Astrocyte (in vitro differentiated cells and primary cell): ENCODE measurements around the gene CEP89. TPM values are rescaled to one million over a fixed set of nuclear protein-coding genes. Genes with fewer than 3 reads are reported as not detected.

Source experiments
- DNase-seq: peaks from one replicate; pipeline ENCODE4 v3.0.0-alpha.2; 2010; ENCODE audit warnings: low read depth
- FAIRE-seq: peaks from 2 replicates; lab custom pipeline; 2011; peaks lifted over from hg19 to GRCh38; lab: Jason Lieb, UNC
- H2AFZ ChIP-seq: 2 replicates; pipeline ENCODE4 v1.6.0; 2012; ENCODE audit warnings: low read depth, low read length, inconsistent platforms
- H3K27ac ChIP-seq: 2 replicates; pipeline ENCODE4 v1.5.1; 2011; ENCODE audit warnings: low read depth, low read length, inconsistent platforms
- H3K27me3 ChIP-seq: 2 replicates; pipeline ENCODE4 v1.6.0; 2011; ENCODE audit warnings: low read length, inconsistent platforms; ENCODE audit not compliant: insufficient read depth
- H3K36me3 ChIP-seq: 2 replicates; pipeline ENCODE4 v1.5.1; 2011; ENCODE audit warnings: low read length, inconsistent platforms; ENCODE audit not compliant: insufficient read depth
- H3K4me1 ChIP-seq: 2 replicates; pipeline ENCODE4 v1.5.1; 2011; ENCODE audit warnings: low read length, inconsistent platforms; ENCODE audit not compliant: insufficient read depth
- H3K4me2 ChIP-seq: 2 replicates; pipeline ENCODE4 v1.6.0; 2012; ENCODE audit warnings: low read length, inconsistent platforms
- H3K4me3 ChIP-seq: 2 replicates; pipeline ENCODE4 v1.5.1; 2011; ENCODE audit warnings: low read depth, mild to moderate bottlenecking, low read length, inconsistent platforms; ENCODE audit not compliant: insufficient read depth
- H3K79me2 ChIP-seq: 2 replicates; pipeline ENCODE4 v1.6.0; 2012; ENCODE audit warnings: mild to moderate bottlenecking, low read length, inconsistent platforms; ENCODE audit not compliant: insufficient read depth
- H3K9ac ChIP-seq: 2 replicates; pipeline ENCODE4 v1.6.0; 2012; ENCODE audit warnings: mild to moderate bottlenecking, low read length, inconsistent platforms
- H3K9me3 ChIP-seq: 2 replicates; pipeline ENCODE4 v1.5.1; 2012; ENCODE audit warnings: low read depth, mild to moderate bottlenecking, low read length, inconsistent platforms; ENCODE audit not compliant: insufficient read depth
- H4K20me1 ChIP-seq: 2 replicates; pipeline ENCODE4 v1.6.0; 2012; ENCODE audit warnings: low read length, inconsistent platforms; ENCODE audit not compliant: insufficient read depth
- H3K27ac Mint-ChIP-seq: one replicate; pipeline ENCODE4 v1.8.0; 2021; ENCODE audit warnings: mild to moderate bottlenecking, mixed read lengths; ENCODE audit not compliant: unreplicated experiment
- H3K27me3 Mint-ChIP-seq: one replicate; pipeline ENCODE4 v1.8.0; 2021; ENCODE audit warnings: low read depth, mixed read lengths; ENCODE audit not compliant: unreplicated experiment
- H3K36me3 Mint-ChIP-seq: one replicate; pipeline ENCODE4 v1.8.0; 2021; ENCODE audit warnings: low read depth, mixed read lengths; ENCODE audit not compliant: unreplicated experiment
- H3K4me1 Mint-ChIP-seq: one replicate; pipeline ENCODE4 v1.8.0; 2021; ENCODE audit warnings: low read depth, mixed read lengths; ENCODE audit not compliant: unreplicated experiment
- H3K4me3 Mint-ChIP-seq: one replicate; pipeline ENCODE4 v1.8.0; 2021; ENCODE audit warnings: mild to moderate bottlenecking, moderate library complexity, mixed read lengths; ENCODE audit not compliant: unreplicated experiment
- H3K9me3 Mint-ChIP-seq: one replicate; pipeline ENCODE4 v1.8.0; 2021; ENCODE audit warnings: mild to moderate bottlenecking, mixed read lengths; ENCODE audit not compliant: unreplicated experiment
- CTCF ChIP-seq: IDR thresholded peaks from 2 replicates; pipeline ENCODE4 v1.5.1; 2011; ENCODE audit warnings: low read depth, mild to moderate bottlenecking, inconsistent platforms, low read length, moderate library complexity; ENCODE audit not compliant: insufficient read depth
- EZH2 ChIP-seq: IDR thresholded peaks from 2 replicates; pipeline ENCODE4 v1.6.1; 2012; ENCODE audit warnings: mild to moderate bottlenecking, low read length, inconsistent platforms; ENCODE audit not compliant: insufficient read depth
- total RNA-seq: library from RNA; stranded (reverse); gene quantifications from 2 replicates; pipeline ENCODE4 v1.2.1, GENCODE V29; 2021

Gene CEP89
- total RNA-seq, 1 donor from 2014 or later: 28.3 TPM

- H3K27me3 ChIP-seq: no peaks in the 10 kb centered on the region
- Mint-ChIP-seq H3K4me1 (peaks cover 2% of the 10 kb centered on the region), H3K36me3 (peaks cover 4% of the 10 kb centered on the region), H3K9me3 (no peaks in the 10 kb centered on the region), H3K27me3 (no peaks in the 10 kb centered on the region), H3K4me3 (no peak overlapping the region), H3K27ac (no peak overlapping the region)
- H3K79me2 ChIP-seq: no peaks in the 10 kb centered on the region
- no peaks in the 10 kb centered on the region for H4K20me1 ChIP-seq
- peaks cover 4% of the 10 kb centered on the region for H3K36me3 ChIP-seq
- no peaks in the 10 kb centered on the region for H3K4me1 ChIP-seq
- no peak overlapping the region for H3K9ac ChIP-seq
- no peak overlapping the region for H3K4me2 ChIP-seq
- TF ChIP-seq EZH2 (no peak), CTCF (no peak)
- H3K27ac ChIP-seq: no peak overlapping the region
- no peak overlapping the region for H3K4me3 ChIP-seq
- no peak overlapping the region for H2AFZ ChIP-seq
- no peak for DNase-seq
- no peak for FAIRE-seq
- H3K9me3 ChIP-seq: no peaks in the 10 kb centered on the region
Measured at GRCh38 chr19:32916969-32917615, 54.7 kb downstream of the CEP89 start.

GRCh38 chr19:32914879-32915660 is 56.7 kb downstream of the CEP89 start:
- Mint-ChIP-seq H3K27me3 (no peaks in the 10 kb centered on the region), H3K36me3 (peaks cover 2% of the 10 kb centered on the region), H3K9me3 (no peaks in the 10 kb centered on the region), H3K4me3 (no peak overlapping the region), H3K27ac (no peak overlapping the region), H3K4me1 (peaks cover 2% of the 10 kb centered on the region)
- Histone ChIP-seq H3K9me3 (no peaks in the 10 kb centered on the region), H3K27me3 (no peaks in the 10 kb centered on the region), H2AFZ (no peak overlapping the region), H3K4me2 (no peak overlapping the region), H3K4me1 (no peaks in the 10 kb centered on the region), H3K79me2 (no peaks in the 10 kb centered on the region), H4K20me1 (no peaks in the 10 kb centered on the region), H3K4me3 (no peak overlapping the region), H3K27ac (no peak overlapping the region), H3K36me3 (peaks cover 4% of the 10 kb centered on the region), H3K9ac (no peak overlapping the region)
- FAIRE-seq: no peak
- no peak for TF ChIP-seq EZH2
- TF ChIP-seq CTCF: no peak
- DNase-seq: no peak

DNA sequence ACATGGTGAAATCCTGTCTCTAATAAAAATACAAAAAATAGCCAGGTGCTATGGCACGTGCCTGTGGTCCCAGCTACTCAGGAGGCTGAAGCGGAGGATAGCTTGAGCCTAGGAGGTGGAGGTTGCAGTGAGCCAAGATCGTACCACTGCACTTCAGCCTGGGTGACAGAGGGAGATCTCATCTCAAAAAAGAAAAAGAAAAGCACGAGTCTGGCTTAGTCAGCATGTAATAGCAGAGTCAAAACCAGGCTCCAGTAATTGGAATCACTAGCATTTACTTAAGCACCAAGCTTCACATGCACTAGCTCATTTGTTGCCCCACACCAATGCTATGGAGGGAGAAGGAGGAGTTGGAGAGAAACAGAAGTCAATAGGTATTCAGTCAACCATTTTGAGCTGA is 60.3 kb downstream of the CEP89 start:
- H3K4me3 ChIP-seq: no peak overlapping the region
- TF ChIP-seq CTCF (no peak), EZH2 (no peak)

More for the DNA sequence above, 60.3 kb downstream of the CEP89 start:
- DNase-seq: no peak
- Histone ChIP-seq H3K9ac (no peak overlapping the region), H4K20me1 (no peaks in the 10 kb centered on the region), H3K36me3 (no peaks in the 10 kb centered on the region), H3K27me3 (no peaks in the 10 kb centered on the region), H3K79me2 (no peaks in the 10 kb centered on the region), H2AFZ (no peak overlapping the region), H3K9me3 (no peaks in the 10 kb centered on the region), H3K27ac (no peak overlapping the region), H3K4me2 (no peak overlapping the region), H3K4me1 (no peaks in the 10 kb centered on the region)
- FAIRE-seq: no peak
- no peaks in the 10 kb centered on the region for H3K9me3 Mint-ChIP-seq
- H3K4me1 Mint-ChIP-seq: no peaks in the 10 kb centered on the region
- no peak overlapping the region for H3K4me3 Mint-ChIP-seq
- peaks cover 9% of the 10 kb centered on the region for H3K36me3 Mint-ChIP-seq
- H3K27ac Mint-ChIP-seq: no peak overlapping the region
- no peaks in the 10 kb centered on the region for H3K27me3 Mint-ChIP-seq
